Stimulated activated CD8-positive, alpha-beta memory T cell treated with anti-CD3 and anti-CD28 coated beads, Interleukin-12 subunit alpha, Interleukin-12 subunit beta, amount 100 ng/mL, for 24 hours (primary cell): ENCODE results near the gene ADAMTS18.
A peak's percentile ranks its signal among the peaks of the same experiment; 100 is the strongest.
"Not testable (repeated sequence)": the region's sequence is repeated elsewhere in the genome, so short reads cannot be mapped to it uniquely, and the experiment has no call there.

ENCODE experiments used
- DNase-seq: peaks from one replicate; pipeline ENCODE4 v3.0.0-alpha.2; 2020; ENCODE audit errors: extremely low read depth

ADAMTS18 gene

DNA sequence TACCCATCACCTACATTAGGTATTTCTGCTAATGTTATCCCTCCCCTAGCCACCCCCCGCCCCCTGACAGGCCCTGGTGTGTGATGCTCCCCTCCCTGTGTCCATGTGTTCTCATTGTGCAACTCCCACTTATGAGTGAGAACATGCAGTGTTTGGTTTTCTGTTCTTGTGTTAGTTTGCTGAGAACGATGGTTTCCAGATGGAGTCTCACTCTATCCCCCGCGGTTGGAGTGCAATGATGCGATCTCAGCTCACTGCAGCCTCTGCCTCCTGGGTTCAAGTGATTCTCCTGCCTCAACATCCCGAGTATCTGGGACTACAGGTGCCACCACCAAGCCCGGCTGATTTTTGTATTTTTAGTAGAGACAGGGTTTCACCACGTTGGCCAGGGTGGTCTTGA is 155.5 kb downstream of the ADAMTS18 start:
- not testable (repeated sequence) for DNase-seq

DNA sequence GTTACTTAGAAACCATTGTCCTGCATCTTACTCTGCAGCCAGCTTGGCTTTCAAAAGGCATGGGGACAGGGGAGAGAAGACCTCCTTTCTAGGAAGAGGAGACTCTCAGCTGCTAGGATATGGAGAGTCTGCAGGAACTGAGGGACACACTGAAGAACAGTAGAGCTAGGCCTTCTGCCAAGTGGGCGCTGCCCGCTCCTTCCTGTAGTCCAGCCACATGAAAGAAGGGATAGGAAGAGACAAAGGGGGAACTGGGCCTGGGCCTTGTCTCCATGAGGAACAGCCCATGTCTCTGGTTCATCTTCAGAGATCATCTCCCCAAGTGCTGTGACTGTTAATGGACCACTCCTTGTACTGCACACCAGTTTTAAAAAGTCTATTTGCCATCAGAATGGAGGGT is 157.3 kb downstream of the ADAMTS18 start:
- DNase-seq = no peak

GRCh38 chr16:77277141-77277540 is 157.7 kb downstream of the ADAMTS18 start:
- no peak for DNase-seq

GRCh38 chr16:77276661-77277060 is 158.2 kb downstream of the ADAMTS18 start:
- no peak for DNase-seq

- not testable (repeated sequence) for DNase-seq
Measured at GRCh38 chr16:77275303-77275702, 159.5 kb downstream of the ADAMTS18 start.

DNA sequence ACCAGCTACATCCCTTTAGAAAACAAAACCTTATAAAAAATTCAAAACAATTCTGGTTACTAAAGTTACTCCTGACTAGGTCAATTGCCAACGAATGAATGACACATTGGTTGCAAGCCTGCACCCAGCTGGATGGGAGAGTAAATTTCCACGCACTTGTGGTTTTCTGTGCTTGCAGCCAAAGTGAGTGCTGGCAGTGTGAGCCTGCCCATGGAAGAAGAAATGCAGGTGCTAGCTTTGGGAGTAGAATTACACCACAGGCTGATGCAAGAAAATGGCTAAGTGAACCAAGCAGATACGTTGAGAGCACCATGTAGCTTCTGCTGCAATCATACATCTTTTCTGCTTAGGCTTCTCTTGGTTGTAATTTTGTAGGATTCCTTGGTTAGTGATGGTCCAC is 161.0 kb downstream of the ADAMTS18 start:
- no peak for DNase-seq

GRCh38 chr16:77271532-77272426 is 163.1 kb downstream of the ADAMTS18 start:
- DNase-seq = no peak

DNA sequence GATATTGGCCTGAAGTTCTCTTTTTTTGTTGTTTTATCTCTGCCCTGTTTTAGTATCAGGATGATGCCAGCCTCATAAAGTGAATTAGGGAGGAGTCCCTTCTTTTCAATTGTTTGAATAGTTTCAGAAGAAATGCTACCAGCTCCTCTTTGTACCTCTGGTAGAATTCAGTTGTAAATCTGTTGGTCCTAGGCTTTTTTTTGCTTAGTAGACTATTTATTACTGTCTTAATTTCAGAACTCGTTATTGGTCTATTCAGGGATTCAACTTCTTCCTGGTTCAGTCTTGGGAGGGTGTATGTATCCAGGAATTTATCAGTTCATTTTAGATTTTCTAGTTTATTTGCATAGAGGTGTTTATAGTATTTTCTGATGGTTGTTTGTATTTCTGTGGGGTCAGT is 168.6 kb downstream of the ADAMTS18 start:
- not testable (repeated sequence) for DNase-seq

DNA sequence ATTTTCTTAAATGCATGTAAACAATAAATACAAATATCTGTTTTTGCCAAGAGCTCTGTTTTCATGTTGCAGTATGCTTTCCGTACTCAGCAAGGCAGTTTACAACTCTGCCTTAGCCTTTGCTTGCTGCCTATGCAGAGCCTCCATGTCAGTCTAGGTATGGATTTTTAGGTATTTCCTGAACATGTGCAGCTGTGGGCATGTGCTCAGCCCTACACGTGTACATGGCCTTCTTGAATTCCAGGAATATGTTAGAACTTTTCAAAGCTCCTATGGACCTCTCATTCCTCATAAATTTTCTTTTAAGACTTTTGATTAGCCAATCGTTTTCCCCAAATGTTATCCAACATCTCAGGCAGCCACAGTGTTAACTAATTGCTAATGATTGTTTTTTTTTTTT is 171.9 kb downstream of the ADAMTS18 start:
- no peak for DNase-seq

- no peak for DNase-seq
Measured at GRCh38 chr16:77250400-77250799, 184.4 kb downstream of the ADAMTS18 start.

GRCh38 chr16:77246150-77246549 is 188.7 kb downstream of the ADAMTS18 start:
- DNase-seq = no peak

GRCh38 chr16:77242471-77242870 is 192.4 kb downstream of the ADAMTS18 start:
- not testable (repeated sequence) for DNase-seq

DNA sequence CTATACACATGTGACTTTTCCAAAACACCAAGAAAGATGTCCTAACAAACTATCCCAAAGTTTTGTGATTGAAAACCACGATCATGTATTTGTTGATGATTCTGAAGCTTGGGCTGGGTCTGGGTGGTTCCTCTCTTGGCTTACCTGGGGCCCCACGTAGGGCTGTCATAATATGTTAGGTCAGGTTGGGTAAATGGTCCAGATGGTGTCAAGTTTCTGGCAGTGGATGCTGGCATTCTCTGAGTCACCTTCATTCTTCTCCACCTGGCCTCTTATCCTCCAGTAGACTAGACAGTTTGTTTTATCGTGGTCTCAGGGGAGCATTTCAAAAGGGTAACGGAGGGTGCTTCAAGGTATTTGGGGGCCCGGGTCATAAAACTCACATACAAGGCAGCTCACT is 196.2 kb downstream of the ADAMTS18 start:
- DNase-seq = no peak

DNA sequence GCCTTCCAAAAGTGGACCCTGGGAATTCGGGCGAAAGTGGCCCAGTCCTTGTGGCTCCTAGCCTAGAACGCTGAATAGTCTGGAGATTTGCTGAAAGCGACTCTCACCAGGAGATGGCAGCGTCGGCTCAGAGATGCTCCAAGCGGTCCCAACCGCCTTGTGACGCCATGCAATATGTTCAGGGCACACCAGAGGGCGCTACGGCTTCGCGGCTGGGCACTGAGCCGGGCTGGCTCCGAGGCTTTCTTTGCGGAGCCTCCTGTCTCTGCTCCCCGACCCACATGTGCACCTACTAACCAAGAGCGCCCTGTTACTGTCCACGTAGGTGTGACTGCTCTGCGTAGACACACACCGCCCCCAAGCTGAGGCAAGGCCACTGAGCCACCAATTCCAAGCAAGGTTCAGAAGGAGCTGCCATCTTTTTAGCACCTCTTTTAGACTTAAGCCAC is 198.7 kb downstream of the ADAMTS18 start:
- DNase-seq = peak; percentile 45

GRCh38 chr16:77234611-77235010 is 200.2 kb downstream of the ADAMTS18 start:
- no peak for DNase-seq

DNA sequence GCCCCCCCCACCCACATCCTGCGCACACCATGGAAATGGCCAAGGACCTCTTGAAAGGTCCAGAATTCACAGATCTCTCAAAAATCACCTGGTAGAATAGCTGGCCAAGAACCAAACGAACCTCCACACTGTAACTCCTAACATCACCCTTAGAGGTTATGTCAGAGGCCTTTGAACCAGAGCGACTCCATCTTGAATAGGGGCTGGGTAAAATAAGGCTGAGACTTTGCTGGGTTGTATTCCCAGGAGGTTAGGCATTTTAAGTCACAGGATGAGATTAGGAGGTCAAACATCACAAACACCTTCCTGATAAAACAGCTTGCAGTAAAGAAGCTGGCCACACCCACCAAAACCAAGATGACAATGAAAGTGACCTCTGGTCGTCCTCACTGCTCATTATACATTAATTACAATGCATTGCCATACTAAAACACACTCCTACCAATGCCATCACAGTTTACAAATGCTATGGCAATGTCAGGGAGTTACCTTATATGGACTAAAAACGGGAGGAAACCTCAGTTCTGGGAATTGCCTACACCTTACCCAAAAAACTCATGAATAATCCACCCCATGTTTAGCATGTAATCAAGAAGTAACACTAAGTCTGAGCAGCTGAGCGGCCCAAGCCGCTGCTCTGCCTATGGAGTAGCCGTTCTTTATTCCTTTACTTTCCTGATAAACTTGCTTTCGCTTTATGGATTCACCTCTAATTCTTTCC is 200.9 kb downstream of the ADAMTS18 start:
- no peak for DNase-seq
